AG04449 (cell line): ENCODE data around the gene DCLK2.

ENCODE experiments used
- CTCF ChIA-PET: fragments of 350-600 bp; formaldehyde crosslinking; extraction: SDS; loops from one replicate; lab custom pipeline; 2021; ENCODE audit warnings: antibody characterized with exemption; lab: Yijun Ruan, JAX
- POLR2A ChIA-PET: fragments of 400-600, 350-600 bp; formaldehyde crosslinking; extraction: SDS; loops from one replicate; lab custom pipeline; 2020; ENCODE audit warnings: antibody characterized with exemption, inconsistent platforms; lab: Yijun Ruan, JAX
- DNase-seq: peaks from one replicate; pipeline ENCODE4 v3.0.0-alpha.2; 2010; ENCODE audit warnings: low read depth, low spot score
- H3K4me3 ChIP-seq: 2 replicates; pipeline ENCODE4 v1.5.1; 2011; ENCODE audit warnings: low read depth, mild to moderate bottlenecking, control low read depth, low read length
- TF ChIP-seq, protein P1 (sequence below): IDR thresholded peaks from one replicate; pipeline ENCODE4 v1.5.1; 2011; ENCODE audit warnings: mild to moderate bottlenecking, moderate library complexity, low read length, control low read depth, inconsistent platforms; ENCODE audit not compliant: insufficient read depth; ENCODE audit errors: missing control alignments

The DCLK2 gene

GRCh38 chr4:150289881-150290280 lies 211.6 kb downstream of the DCLK2 start:
- TF ChIP-seq, protein P1, sequence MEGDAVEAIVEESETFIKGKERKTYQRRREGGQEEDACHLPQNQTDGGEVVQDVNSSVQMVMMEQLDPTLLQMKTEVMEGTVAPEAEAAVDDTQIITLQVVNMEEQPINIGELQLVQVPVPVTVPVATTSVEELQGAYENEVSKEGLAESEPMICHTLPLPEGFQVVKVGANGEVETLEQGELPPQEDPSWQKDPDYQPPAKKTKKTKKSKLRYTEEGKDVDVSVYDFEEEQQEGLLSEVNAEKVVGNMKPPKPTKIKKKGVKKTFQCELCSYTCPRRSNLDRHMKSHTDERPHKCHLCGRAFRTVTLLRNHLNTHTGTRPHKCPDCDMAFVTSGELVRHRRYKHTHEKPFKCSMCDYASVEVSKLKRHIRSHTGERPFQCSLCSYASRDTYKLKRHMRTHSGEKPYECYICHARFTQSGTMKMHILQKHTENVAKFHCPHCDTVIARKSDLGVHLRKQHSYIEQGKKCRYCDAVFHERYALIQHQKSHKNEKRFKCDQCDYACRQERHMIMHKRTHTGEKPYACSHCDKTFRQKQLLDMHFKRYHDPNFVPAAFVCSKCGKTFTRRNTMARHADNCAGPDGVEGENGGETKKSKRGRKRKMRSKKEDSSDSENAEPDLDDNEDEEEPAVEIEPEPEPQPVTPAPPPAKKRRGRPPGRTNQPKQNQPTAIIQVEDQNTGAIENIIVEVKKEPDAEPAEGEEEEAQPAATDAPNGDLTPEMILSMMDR = no peak
- CTCF ChIA-PET = interaction anchor here (1.0 to 1.9 kb wide), 2 partner anchors 8 to 577 kb away, joined by 7 to 8 read pairs; no protein-coding TSS in a partner anchor
- H3K4me3 ChIP-seq = no peak overlapping the region
- POLR2A ChIA-PET = no interaction called here
- DNase-seq = no peak

- DNase-seq = no peak
These were observed 219.7 kb downstream of the DCLK2 start for GRCh38 chr4:150297861-150298474.

GRCh38 chr4:150299816-150300215 lies 221.6 kb downstream of the DCLK2 start:
- CTCF ChIA-PET = interaction anchor here (0.9 to 13.8 kb wide), 3 partner anchors 10 to 566 kb away, joined by 3 to 244 read pairs (median 7); no protein-coding TSS in a partner anchor
- DNase-seq = no peak
- TF ChIP-seq, protein P1 = no peak
- POLR2A ChIA-PET = no interaction called here
- no peak overlapping the region for H3K4me3 ChIP-seq

More at GRCh38 chr4:150297861-150298474, 219.7 kb downstream of the DCLK2 start:
- CTCF ChIA-PET = interaction anchor here (0.5 to 13.8 kb wide), 29 partner anchors 8 to 663 kb away, joined by 3 to 244 read pairs (median 5); no protein-coding TSS in a partner anchor
- H3K4me3 ChIP-seq = no peak overlapping the region
- POLR2A ChIA-PET = no interaction called here
- TF ChIP-seq, protein P1 = peak; percentile 49

DNA sequence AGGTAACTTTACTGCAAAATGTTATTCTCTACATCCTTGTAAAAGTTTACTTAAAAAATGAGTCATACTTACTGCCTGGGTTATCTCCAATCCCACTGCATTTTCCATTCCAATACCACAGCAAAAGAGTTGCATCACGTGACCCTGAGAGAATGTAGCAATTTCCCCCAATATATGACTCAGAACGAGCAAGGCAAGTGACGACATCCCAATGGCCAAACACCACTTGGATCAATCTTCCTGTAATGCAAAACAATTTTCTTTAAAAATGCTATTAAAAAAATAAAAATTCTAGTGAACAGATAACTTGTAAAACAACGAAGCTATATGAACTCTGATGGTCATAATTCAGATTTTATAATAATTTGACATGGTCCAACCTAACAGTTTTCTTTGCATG lies 224.3 kb downstream of the DCLK2 start:
- POLR2A ChIA-PET = no interaction called here
- TF ChIP-seq, protein P1 = no peak
- H3K4me3 ChIP-seq = no peak overlapping the region
- peak; percentile 92 for DNase-seq
- CTCF ChIA-PET = interaction anchor here (0.7 to 13.8 kb wide), 2 partner anchors 9 to 564 kb away, joined by 3 to 244 read pairs; no protein-coding TSS in a partner anchor

GRCh38 chr4:150305995-150306394 lies 227.8 kb downstream of the DCLK2 start:
- POLR2A ChIA-PET = interaction anchor here (1.0 kb wide), 1 partner anchor 22 kb away, joined by 3 read pairs; no protein-coding TSS in a partner anchor
- no peak for DNase-seq
- CTCF ChIA-PET = interaction anchor here (1.0 to 13.8 kb wide), 2 partner anchors 25 to 560 kb away, joined by 3 to 244 read pairs; no protein-coding TSS in a partner anchor
- TF ChIP-seq, protein P1 = no peak
- H3K4me3 ChIP-seq = no peak overlapping the region

- no peak for DNase-seq
- ChIA-PET CTCF (interaction anchor here (13.8 kb wide), 1 partner anchor 559 kb away, joined by 244 read pairs; no protein-coding TSS in a partner anchor), POLR2A (no interaction called here)
- no peak overlapping the region for H3K4me3 ChIP-seq
- TF ChIP-seq, protein P1 = no peak
These were observed 228.5 kb downstream of the DCLK2 start for GRCh38 chr4:150306719-150307118.
